Measurements from ENCODE around the gene LARP4.
"Not testable (repeated sequence)": the region's sequence is repeated elsewhere in the genome, so short reads cannot be mapped to it uniquely, and the experiment has no call there.

The LARP4 gene

DNA sequence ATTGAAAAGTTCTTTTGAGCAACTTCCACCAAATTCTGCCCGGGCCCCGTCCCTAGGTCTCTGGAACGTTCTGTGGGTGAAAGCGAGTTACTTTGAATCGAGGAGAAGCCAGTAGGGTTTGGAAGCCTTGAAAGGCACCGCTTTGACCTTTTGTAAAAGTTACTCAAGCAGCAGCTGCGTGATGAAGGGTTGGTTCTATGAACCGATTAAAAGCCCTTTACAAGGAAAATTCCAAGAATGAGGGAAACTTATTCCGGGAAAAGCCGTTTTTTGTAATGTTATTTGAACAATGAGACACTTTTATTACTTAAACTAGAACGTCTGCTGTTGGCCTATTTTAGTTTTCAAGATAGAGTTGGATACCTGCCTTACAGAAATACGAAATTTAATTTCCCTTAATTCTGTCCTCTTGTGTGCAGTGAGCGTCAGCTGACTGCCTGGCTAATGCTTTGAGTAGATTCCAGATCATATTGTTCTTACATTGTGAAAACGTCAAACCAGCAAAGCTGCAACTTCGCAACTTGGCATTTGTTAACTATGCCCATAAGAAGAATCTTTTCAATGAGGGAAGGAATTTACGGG is 906 bp downstream of the LARP4 start:
- peak; percentile 40 for DNase-seq (ENCODE audit: low spot score)

DNA sequence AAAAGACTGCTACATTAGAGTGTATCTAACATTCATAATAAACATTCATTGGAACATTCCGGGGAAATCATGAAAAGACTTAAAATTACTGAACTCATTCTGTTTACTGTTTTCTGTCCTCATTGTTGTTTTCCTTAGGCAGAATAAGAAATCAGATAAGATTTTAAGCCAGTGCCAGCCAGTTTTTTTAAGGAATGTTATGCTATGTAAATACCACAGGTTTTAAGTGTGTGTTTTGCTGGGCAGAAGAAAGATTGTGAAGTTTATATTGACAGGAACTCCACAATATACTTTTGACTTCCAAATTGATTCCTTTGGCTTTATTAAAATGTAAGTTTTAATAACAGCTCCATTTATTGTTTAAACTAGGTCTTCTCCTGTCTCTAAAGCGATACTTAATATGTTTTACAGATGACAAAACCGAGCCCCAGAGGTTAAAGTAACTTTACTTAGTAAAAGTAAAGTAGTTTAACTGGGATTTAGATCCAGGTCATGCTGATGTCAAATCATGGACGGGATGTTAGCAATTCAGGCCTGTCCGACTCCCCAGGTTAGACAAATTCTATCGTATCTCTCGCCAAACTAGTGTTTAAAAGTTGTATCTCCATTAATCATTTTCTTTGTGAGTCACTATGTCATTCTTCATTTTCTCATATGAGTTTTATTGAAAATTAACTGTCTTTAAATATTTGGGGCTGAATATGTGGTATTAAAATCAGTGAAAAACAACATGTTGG is 1.7 kb downstream of the LARP4 start:
- no peak for DNase-seq (ENCODE audit: low spot score)

DNA sequence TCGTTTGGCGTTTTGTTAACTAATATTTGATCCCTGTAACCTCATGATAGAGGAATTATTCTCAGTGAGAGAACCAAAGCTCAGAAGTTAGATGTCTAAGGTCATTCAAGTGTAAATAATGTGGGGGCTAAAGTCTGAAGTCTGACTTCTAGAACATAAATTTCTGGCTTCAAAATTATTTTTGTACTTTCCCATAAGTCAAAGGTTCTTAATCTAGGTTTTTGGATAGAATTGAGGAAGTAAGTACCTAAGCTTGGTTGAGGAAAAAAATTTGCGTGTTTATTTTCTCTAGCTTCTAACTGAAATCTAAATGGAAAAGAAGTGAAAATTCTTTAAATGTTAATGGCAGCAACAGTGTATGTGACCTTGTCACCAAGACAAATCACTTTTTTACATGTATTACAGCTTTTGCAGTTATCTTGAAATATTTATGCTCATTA is 2.3 kb downstream of the LARP4 start:
- DNase-seq (ENCODE audit: low spot score): no peak

DNA sequence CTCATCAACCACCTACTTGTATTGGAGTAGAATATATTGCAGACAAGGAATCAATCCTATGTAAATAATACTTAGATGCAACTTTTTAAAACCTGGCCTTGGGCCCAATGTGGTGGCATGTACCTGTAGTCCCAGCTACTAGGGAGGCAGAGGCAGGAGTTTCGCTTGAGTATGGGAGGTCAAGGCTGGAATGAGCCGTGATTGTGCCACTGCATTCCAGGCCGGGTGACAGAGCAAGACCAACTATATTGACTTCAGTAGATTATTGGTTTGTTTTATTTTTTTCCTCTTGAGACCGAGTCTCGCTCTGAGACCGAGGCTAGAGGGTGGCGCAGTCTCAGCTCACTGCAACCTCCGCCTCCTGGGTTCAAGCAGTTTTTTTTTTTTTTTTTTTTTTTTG is 3.6 kb downstream of the LARP4 start:
- DNase-seq (ENCODE audit: low spot score): no peak

DNA sequence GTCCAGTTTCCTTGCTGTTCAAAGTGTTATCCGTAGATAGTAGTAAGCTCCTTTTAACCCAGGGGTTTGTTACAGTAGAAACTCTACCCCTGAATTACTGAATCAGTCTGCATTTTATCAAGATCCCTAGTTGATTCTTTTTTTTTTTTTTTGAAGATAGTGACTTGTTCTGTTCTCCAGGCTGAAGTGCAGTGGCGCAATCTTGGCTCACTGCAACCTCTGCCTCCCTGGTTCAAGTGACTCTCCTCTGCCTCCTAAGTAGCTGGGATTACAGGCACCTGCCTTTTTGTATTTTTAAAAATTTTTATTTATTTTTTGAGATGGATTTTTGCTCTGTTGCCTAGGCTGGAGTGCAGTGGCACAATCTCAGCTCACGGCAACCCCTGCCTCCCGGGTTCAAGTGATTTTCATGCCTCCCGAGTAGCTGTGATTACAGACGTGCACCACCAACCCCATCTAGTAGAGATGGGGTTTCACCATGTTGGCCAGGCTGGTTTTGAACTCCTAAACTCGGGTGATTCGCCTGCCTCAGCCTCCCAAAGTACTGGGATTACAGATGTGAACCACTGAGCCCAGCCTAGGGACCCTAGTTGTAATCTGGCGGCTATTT is 10.5 kb downstream of the LARP4 start:
- no peak for DNase-seq (ENCODE audit: low spot score)

DNA sequence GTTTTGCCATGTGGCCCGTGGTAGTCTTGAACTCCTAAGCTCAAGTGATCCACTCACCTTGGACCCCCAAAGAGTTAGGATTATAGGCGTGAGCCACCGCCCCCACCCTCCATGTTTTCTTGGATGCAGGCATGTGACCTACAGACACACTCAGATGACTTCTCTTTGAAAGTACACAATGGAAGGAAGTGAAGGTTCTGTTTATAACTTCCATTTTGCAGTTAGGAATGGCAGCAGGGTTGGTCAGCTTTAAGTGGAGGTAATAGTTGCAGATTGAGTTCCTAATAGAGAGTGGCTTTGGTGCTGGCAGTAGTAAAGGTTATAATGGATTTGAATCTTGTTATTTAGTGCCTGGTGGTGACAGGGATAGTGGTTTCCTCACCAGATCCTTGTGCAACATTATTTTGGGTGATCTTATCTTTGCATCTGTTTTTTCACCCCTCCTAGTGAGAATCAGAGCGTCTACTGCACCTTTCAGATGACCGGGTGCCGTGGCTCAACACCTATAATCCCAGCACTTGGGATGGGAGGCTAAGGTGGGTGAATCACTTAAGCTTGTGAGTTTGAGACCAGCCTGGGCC is 15.3 kb downstream of the LARP4 start:
- no peak for DNase-seq (ENCODE audit: low spot score)

DNA sequence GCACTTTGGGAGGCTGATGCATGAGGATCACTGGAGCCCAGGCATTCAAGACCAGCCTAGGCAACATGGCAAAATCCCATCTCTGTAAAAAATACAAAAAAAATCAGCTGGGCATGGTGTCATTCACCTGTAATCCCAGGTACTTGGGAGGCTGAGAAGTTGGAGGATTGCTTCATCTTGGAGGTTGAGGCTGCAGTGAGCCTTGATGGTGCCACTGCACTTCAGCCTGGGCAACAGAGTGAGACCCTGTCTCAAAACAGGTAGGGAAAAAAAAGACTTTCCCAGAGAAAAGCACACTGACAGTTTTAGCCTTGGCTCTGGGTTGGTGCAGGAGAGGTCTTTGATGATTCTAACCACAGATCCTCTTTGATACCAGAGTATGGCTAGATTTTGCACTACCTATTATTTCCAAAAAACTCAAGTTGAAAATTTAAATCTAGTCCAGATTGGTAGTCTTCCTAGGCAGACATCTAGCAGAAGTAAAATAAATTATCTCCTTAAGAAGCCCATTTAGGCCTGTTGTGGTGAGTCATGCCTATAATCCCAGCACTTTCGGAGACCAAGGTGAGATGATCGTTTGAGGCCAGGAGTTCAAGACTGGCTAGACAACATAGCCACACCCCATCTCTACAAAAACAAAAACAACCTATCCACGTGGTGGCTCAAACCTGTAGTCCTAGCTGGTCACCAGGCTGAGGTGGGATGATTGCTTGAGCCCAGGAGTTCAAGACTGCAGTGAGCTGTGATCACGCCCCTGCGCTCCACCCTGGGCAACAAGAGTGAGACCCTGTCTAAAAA is 18.6 kb downstream of the LARP4 start:
- no peak for DNase-seq (ENCODE audit: low spot score)

DNA sequence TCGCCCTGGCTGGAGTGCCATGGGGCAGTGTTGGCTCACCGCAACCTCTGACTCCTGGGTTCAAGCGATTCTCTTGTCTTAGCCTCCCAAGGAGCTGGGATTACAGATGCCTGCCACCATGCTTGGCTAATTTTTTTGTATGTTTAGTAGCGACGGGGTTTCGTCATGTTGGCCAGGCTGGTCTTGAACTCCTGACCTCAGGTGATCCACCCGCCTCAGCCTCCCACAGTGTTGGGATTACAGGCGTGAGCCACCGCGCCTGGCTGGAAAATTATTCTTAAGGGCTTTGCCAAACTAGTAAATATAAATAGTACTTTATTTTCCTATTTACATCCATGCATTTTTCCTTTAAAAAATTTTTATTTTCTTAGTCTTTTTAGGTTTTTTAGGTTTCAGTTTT is 22.2 kb downstream of the LARP4 start:
- not testable (repeated sequence) for DNase-seq (ENCODE audit: low spot score)

DNA sequence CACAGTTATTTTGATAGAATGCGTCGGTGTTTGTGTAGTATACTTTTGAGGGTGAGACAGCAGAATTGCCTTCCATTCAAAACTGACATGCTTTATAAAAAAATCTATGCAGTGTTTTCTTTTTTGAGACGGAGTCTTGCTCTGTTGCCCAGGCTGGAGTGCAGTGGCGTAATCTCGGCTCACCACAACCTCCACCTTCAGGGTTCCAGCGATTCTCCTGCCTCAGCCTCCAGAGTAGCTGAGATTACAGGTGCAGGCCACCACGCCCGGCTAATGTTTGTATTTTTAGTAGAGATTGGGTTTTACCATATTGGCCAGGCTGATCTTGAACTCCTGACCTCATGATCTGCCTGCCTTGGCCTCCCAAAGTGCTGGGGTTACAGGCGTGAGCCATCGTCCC is 22.7 kb downstream of the LARP4 start:
- not testable (repeated sequence) for DNase-seq (ENCODE audit: low spot score)

DNA sequence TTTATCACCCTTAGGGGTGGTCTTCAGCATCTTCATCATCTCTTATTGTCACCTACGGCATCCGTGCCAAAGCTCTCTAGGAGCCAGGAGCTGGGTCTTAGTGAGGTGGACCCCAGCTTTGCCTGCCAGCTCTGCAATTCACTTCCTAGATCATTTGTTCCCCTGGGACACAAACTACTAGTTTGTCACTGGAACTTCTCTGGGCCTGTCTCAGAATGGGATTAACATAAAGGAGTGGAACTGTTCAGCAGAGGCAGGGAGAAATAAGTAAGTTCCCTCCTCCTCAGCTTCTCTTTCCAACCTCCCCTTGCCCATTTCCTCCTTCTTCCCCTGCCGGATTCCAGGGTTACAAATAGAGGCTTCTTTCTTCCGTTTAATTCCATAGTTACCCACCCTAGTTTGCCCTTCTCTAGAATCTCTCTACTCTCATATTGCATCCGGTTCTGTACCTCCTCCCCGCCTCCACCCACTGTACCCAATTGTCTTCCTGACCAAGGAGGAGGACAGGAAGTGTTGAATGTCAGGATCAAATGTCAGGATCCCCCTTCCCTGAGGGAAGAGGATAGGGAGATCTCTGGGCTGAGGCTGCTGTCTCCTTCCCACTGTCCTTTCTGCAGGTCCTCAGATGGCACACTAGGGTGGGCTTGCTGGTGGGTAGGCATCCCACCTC is 25.0 kb downstream of the LARP4 start:
- DNase-seq (ENCODE audit: low spot score): no peak

DNA sequence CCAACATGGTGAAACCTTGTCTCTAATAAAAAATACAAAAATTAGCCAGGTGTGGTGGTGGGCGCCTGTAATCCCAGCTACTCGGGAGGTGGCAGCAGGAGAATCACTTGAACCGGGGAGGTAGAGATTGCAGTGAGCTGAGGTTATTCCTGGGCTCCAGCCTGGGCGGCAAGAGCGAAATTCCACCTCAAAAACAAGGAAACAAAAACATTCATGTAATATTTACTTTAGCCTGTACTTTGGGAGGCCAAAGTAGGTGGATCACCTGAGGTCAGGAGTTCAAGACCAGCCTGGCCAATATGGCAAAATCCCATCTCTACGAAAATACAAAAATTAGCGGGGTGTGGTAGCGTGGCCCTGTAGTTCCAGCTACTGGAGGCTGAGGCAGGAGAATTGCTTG is 31.0 kb downstream of the LARP4 start:
- DNase-seq (ENCODE audit: low spot score): not testable (repeated sequence)

DNA sequence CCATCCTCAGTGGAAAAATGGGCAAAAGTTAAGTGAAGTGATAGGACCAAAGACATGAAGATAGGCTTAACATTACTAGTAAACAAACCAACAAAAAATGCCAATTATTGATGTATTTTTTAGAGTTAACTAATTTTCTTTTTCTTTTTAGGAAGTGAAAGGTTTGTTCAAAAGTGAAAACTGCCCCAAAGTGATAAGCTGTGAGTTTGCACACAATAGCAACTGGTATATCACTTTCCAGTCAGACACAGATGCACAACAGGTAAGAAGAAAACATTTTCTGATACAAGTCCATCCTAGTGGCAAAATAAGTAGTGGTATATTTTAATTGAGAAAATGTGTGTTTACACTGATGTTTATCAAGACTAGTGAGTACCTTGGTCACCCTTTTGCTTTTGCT is 39.6 kb downstream of the LARP4 start:
- no peak for DNase-seq (ENCODE audit: low spot score)

DNA sequence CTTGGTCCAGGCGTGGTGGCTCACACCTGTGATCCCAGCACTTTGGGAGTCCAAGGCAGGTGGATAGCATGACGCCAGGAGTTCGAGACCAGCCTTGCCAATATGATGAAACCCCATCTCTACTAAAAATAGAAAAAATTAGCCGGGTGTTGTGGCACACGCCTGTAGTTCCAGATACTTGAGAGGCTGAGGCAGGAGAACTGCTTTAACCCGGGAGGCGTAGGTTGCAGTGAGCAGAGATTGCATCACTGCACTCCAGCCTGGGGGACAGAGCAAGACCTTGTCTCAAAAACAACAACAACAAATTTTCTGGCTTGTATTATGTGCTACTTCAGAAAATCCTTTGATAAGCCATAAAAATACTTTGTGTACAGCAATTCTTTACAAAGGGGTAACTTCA is 41.1 kb downstream of the LARP4 start:
- DNase-seq (ENCODE audit: low spot score): no peak

DNA sequence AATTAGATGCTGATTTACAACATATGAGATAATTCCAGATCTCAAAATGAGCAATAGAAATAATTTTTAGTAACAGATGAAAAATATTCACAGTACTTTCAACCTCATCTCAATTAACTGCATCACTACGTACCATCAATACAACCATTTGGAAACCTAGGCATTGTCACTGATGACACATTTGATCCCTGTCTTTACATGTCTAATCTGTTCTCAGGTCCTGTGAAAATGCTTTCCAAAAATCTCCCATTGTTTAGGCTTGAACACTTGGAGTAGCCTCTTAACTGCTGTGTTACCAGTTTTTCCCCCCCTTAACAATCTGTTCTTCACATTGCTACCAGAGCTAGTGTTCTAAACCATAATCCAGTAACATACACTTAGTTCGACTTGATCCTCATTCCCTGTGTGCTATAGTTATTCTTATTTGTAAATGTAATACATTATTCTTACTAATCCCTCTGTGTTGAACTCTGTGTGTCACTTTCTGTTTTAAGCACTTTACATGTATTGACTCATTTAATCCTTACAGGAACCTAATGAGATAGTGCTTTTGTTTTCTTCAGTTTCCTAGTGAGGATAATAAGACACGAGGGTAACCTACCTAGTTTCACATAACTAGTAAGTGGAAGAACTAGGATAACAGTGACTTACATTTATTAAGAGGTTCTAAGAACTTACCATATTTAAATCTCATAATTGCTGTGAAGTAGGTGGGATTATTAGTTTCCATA is 41.7 kb downstream of the LARP4 start:
- no peak for DNase-seq (ENCODE audit: low spot score)

DNA sequence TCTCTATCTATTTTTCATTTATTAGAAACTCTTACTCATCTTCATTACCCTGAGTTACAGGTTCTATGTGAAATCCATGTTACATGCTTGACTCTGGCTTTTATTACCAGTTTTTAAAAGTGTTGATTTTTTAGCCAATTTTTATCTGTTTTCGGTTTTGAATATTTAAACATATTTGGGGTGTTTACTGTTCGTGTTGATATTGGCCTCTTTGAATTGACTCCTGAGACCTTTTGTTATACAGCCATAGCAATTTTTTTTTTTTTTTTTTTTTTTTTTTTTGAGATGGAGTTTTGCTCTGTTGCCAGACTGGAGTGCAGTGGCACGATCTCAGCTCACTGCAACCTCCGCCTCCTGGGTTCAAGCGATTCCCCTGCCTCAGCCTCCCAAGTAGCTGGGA is 49.0 kb downstream of the LARP4 start:
- DNase-seq (ENCODE audit: low spot score): not testable (repeated sequence)

DNA sequence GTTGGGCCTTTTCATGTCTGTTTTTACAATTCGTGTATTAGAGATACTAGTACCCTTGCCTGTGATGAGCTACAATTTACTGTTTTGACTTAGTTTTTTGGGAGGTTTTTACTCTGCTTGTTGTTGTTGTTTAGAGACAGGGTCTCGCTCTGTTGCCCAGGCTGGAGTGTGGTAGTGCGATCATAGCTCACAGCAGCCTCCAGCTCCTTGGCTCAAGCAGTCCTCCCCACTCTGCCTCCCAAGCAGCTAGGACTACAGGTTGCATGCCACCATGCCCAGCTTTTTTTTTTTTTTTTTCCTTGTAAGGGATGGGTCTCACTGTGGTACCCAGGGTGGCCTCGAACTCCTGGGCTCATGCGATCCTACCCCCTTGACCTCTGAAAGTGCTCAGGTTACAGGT is 52.1 kb downstream of the LARP4 start:
- no peak for DNase-seq (ENCODE audit: low spot score)

DNA sequence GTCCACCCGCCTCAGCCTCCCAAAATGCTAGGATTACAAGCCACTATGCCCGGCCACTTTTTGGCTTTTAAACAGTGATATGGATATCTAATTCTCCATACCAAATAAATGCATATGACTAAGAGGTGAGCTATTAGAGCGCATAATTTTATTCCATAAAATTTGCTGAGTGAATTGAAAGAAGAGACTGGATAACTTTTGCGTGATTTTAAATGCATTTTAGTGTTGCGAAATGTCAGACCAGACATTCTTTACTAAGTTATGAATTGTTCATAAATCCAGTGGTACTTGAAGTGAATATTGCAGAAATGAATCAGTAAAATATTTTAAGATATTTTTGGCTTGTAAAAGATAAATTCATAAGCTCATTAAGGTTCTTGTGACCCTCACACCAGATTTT is 53.2 kb downstream of the LARP4 start:
- DNase-seq (ENCODE audit: low spot score): no peak

DNA sequence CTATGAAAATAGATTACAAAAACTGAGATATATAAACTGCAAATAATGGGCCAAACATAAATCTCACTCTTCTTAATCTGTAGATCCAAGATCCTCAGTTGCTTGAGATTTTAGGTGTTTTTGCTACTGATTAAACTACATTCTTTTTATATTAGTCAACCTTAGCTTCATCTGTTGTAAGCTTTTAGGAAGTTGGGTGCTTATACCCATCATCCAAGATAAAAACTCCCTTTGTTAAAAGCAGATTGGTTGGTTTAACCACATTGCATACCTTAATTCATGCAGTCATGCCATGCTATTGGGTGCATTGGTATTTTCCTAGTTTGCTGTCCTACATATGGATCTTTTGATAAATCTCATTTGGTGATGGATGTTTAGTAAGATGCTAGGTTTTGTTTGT is 57.9 kb downstream of the LARP4 start:
- DNase-seq (ENCODE audit: low spot score): no peak

DNA sequence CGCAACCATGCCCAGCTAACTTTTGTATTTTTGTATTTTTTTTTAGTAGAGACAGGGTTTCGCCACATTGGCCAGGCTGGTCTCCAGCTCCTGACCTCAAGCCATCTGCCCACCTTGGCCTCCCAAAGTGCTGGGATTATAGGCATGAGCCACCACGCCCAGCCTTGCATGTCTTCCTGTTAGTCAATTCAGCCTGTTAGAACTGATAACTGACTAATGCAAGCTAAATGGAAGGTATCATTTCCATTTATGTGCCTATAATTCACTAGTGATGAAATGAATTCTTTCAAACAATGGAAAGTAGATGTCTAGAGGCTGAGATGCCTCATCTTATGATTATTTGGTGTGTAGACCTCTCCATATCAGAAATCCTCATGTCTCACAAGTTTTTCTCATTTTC is 66.8 kb downstream of the LARP4 start:
- DNase-seq (ENCODE audit: low spot score): no peak

DNA sequence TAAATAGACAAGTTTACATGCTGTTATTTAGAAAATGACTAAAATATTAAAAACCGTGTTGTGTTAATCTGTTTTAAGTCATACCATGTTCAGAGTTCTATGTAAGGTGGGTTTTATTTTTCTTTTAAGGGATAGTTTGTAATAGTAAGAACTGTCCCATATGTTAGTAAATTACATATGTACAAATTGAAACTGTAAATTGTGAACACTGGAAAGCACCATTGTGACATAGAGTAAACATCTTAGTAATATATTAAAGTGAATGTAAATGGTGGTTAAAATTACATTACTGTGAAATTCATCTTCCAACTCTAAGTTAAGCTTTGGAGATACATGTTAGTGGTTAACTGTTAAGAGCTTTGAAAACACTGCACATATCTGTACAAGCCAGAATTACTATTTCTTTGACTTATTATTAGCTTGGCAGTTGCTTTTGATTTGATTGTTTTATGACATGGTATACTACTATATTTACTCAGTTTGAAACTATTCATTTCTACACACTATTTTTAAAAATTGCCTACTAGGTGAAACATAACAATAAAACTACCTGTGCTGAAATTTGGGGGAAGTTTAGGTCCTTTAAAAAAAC is 76.7 kb downstream of the LARP4 start:
- no peak for DNase-seq (ENCODE audit: low spot score)

DNA sequence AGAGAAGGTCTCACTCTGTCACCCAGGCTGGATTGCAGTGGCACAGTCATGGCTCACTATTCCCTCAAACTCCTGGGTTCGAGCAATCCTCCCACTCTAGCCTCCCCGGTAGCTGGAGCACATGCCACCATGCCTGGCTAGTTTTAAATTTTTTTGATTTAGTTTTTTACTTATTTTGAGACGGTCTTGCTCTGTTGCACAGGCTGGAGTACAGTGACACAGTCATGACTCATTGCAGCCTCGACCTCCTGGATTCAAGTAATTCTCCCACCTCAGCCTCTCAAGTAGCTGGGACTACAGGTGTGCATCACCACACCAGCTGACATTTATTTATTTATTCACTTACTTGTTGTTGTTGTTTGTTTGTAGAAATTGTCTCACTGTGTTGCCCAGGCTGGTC is 81.9 kb downstream of the LARP4 start:
- DNase-seq (ENCODE audit: low spot score): no peak

Measured in AG20443 (cell line).